Ascending aorta (tissue), 2 donors: Measurements from ENCODE around the gene CNKSR2. TPM values are rescaled to one million over a fixed set of nuclear protein-coding genes. Genes with fewer than 3 reads are reported as not detected.
A peak's percentile ranks its signal among the peaks of the same experiment; 100 is the strongest.

Experiments used
- DNase-seq, 2 donors: peaks; one replicate each; pipeline ENCODE4 v3.0.0-alpha.2; 2019; ENCODE audit warnings: low spot score in 2 of 2
- H3K27ac ChIP-seq, 2 donors: fragments of 200-600 bp; sonication (generic); one replicate each; pipeline ENCODE4 v1.5.1; 2016 to 2017; ENCODE audit warnings: mild to moderate bottlenecking in 1 of 2
- H3K27me3 ChIP-seq: fragments of 200-600 bp; sonication (generic); one replicate; pipeline ENCODE4 v1.5.1; 2017
- H3K36me3 ChIP-seq, 2 donors: fragments of 200-600 bp; sonication (generic); one replicate each; pipeline ENCODE4 v1.5.1; 2016
- H3K4me1 ChIP-seq, 2 donors: fragments of 200-600 bp; sonication (generic); one replicate each; pipeline ENCODE4 v1.5.1; 2016 to 2017; ENCODE audit warnings: mild to moderate bottlenecking in 1 of 2
- H3K4me3 ChIP-seq, 2 donors: fragments of 200-600 bp; sonication (generic); one replicate each; pipeline ENCODE4 v1.5.1; 2016 to 2017; ENCODE audit warnings: mild to moderate bottlenecking in 1 of 2
- H3K9me3 ChIP-seq, 2 donors: fragments of 200-600 bp; sonication (generic); one replicate each; pipeline ENCODE4 v1.5.1; 2016
- intact Hi-C: fragments of 100-400 bp; cut with DNase I; formaldehyde crosslinking; loops from one replicate; pipeline ENCODE4 v1.15.1; 2023
- total RNA-seq: library from RNA; depleted of rRNA; stranded (reverse); fragments of >200 nt; gene quantifications from one replicate; pipeline ENCODE4 v1.1.0, GENCODE V29; 2016
- TF ChIP-seq, protein P1 (sequence below), 3 experiments: fragments of 200-600 bp in 2 of 3; fragments of 450-650 bp in 1 of 3; sonication (generic) in 2 of 3; IDR thresholded peaks; one replicate each; pipeline ENCODE4 v1.5.1; 2016 to 2019; ENCODE audit warnings: antibody characterized with exemption in 3 of 3, mild to moderate bottlenecking in 1 of 3, moderate library complexity in 1 of 3

Gene CNKSR2
- total RNA-seq, 1 donor from 2014 or later: 0.53 TPM

GRCh38 chrX:21590012-21590776 lies 216.0 kb downstream of the CNKSR2 start:
- intact Hi-C loops: no loop called here
- TF ChIP-seq, protein P1, sequence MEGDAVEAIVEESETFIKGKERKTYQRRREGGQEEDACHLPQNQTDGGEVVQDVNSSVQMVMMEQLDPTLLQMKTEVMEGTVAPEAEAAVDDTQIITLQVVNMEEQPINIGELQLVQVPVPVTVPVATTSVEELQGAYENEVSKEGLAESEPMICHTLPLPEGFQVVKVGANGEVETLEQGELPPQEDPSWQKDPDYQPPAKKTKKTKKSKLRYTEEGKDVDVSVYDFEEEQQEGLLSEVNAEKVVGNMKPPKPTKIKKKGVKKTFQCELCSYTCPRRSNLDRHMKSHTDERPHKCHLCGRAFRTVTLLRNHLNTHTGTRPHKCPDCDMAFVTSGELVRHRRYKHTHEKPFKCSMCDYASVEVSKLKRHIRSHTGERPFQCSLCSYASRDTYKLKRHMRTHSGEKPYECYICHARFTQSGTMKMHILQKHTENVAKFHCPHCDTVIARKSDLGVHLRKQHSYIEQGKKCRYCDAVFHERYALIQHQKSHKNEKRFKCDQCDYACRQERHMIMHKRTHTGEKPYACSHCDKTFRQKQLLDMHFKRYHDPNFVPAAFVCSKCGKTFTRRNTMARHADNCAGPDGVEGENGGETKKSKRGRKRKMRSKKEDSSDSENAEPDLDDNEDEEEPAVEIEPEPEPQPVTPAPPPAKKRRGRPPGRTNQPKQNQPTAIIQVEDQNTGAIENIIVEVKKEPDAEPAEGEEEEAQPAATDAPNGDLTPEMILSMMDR (IDR thresholded peaks at IDR 0.05): no peak
- no peaks in the 10 kb centered on the region for H3K36me3 ChIP-seq
- H3K4me3 ChIP-seq: no peak overlapping the region
- no peaks in the 10 kb centered on the region for H3K9me3 ChIP-seq
- no peaks in the 10 kb centered on the region for H3K4me1 ChIP-seq
- H3K27me3 ChIP-seq: no peaks in the 10 kb centered on the region
- no peak for DNase-seq
- H3K27ac ChIP-seq: no peak overlapping the region

DNA sequence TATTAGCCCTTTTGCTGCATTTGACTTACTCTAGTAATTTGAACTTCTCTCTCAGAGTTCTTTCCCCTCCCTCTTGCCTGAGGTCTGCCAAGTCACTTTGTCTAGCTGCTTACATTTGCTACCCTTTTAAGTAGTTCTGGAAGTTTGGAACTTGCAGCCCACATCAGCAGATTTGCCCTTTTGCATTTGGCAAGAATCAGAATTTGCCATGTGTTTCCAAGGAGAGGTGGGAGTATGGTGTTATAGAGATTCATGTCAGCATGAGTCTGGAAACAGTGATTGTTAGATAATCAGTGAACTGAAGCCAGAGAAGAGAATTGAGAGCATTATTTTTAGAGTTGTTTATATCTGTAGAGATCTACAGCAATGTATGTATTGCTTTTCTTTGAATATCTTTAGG lies 231.8 kb downstream of the CNKSR2 start:
- Histone ChIP-seq H3K27ac (no peak overlapping the region), H3K4me3 (no peak overlapping the region), H3K4me1 (no peaks in the 10 kb centered on the region), H3K36me3 (no peaks in the 10 kb centered on the region), H3K27me3 (no peaks in the 10 kb centered on the region), H3K9me3 (no peaks in the 10 kb centered on the region)
- TF ChIP-seq, protein P1 (IDR thresholded peaks at IDR 0.05): no peak
- no peak for DNase-seq
- intact Hi-C loops: no loop called here

GRCh38 chrX:21610168-21610567 lies 235.9 kb downstream of the CNKSR2 start:
- DNase-seq: no peak
- intact Hi-C loops: no loop called here
- H3K27ac ChIP-seq: no peak overlapping the region
- H3K9me3 ChIP-seq: no peaks in the 10 kb centered on the region
- no peaks in the 10 kb centered on the region for H3K4me1 ChIP-seq
- no peaks in the 10 kb centered on the region for H3K36me3 ChIP-seq
- no peaks in the 10 kb centered on the region for H3K27me3 ChIP-seq
- H3K4me3 ChIP-seq: no peak overlapping the region
- TF ChIP-seq, protein P1 (IDR thresholded peaks at IDR 0.05): no peak

GRCh38 chrX:21612154-21612553 lies 237.9 kb downstream of the CNKSR2 start:
- no peaks in the 10 kb centered on the region for H3K4me1 ChIP-seq
- no peaks in the 10 kb centered on the region for H3K36me3 ChIP-seq
- TF ChIP-seq, protein P1 (IDR thresholded peaks at IDR 0.05): no peak
- H3K27ac ChIP-seq: peak overlapping the region in 1 of 2 donors; percentile 22
- no peak for DNase-seq
- intact Hi-C loops: no loop called here
- no peaks in the 10 kb centered on the region for H3K27me3 ChIP-seq
- H3K4me3 ChIP-seq: no peak overlapping the region
- no peaks in the 10 kb centered on the region for H3K9me3 ChIP-seq

- H3K36me3 ChIP-seq: no peaks in the 10 kb centered on the region
- H3K27me3 ChIP-seq: no peaks in the 10 kb centered on the region
- H3K4me3 ChIP-seq: no peak overlapping the region
- no peaks in the 10 kb centered on the region for H3K4me1 ChIP-seq
- no peaks in the 10 kb centered on the region for H3K9me3 ChIP-seq
- DNase-seq: no peak
- H3K27ac ChIP-seq: no peak overlapping the region
- TF ChIP-seq, protein P1 (IDR thresholded peaks at IDR 0.05): no peak
- intact Hi-C loops: no loop called here
Measured at GRCh38 chrX:21616386-21616785, 242.2 kb downstream of the CNKSR2 start.
